GM12875 (cell line): Measurements from ENCODE around the gene SCAMP3.
"Not testable (repeated sequence)": the region's sequence is repeated elsewhere in the genome, so short reads cannot be mapped to it uniquely, and the experiment has no call there.

Experiments used
- H3K4me3 ChIP-seq: one replicate; pipeline ENCODE4 v1.5.1; 2011; ENCODE audit warnings: low read depth, low read length, control low read depth
- TF ChIP-seq, protein P1 (sequence below): IDR thresholded peaks from 2 replicates; pipeline ENCODE4 v1.5.1; 2011; ENCODE audit warnings: low read depth, mild to moderate bottlenecking, control low read depth, inconsistent platforms, low read length, moderate library complexity, borderline replicate concordance; ENCODE audit not compliant: insufficient read depth

The SCAMP3 gene

DNA sequence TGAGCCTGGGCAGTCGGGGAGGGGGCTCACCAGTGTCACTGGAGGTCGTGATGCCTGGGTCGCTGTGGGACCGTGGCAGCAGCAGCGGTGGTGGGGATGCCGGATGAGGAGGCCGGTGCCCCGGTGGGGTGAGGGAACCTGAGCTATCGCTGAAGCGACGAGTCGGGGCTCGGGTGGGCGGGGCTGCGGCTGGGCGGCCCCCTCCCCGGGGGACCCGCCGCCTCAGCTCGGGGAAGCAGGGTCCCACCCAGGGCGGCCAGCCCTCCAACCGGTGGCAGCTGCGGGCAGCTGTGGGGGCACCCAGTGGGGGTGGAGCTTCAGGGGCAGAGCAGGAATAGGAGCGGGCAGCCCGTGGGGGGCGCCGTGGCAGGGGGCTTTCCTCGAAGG is 11.9 kb downstream of the SCAMP3 start:
- TF ChIP-seq, protein P1, sequence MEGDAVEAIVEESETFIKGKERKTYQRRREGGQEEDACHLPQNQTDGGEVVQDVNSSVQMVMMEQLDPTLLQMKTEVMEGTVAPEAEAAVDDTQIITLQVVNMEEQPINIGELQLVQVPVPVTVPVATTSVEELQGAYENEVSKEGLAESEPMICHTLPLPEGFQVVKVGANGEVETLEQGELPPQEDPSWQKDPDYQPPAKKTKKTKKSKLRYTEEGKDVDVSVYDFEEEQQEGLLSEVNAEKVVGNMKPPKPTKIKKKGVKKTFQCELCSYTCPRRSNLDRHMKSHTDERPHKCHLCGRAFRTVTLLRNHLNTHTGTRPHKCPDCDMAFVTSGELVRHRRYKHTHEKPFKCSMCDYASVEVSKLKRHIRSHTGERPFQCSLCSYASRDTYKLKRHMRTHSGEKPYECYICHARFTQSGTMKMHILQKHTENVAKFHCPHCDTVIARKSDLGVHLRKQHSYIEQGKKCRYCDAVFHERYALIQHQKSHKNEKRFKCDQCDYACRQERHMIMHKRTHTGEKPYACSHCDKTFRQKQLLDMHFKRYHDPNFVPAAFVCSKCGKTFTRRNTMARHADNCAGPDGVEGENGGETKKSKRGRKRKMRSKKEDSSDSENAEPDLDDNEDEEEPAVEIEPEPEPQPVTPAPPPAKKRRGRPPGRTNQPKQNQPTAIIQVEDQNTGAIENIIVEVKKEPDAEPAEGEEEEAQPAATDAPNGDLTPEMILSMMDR, result no peak
- peak overlapping the region; percentile 73 for H3K4me3 ChIP-seq

DNA sequence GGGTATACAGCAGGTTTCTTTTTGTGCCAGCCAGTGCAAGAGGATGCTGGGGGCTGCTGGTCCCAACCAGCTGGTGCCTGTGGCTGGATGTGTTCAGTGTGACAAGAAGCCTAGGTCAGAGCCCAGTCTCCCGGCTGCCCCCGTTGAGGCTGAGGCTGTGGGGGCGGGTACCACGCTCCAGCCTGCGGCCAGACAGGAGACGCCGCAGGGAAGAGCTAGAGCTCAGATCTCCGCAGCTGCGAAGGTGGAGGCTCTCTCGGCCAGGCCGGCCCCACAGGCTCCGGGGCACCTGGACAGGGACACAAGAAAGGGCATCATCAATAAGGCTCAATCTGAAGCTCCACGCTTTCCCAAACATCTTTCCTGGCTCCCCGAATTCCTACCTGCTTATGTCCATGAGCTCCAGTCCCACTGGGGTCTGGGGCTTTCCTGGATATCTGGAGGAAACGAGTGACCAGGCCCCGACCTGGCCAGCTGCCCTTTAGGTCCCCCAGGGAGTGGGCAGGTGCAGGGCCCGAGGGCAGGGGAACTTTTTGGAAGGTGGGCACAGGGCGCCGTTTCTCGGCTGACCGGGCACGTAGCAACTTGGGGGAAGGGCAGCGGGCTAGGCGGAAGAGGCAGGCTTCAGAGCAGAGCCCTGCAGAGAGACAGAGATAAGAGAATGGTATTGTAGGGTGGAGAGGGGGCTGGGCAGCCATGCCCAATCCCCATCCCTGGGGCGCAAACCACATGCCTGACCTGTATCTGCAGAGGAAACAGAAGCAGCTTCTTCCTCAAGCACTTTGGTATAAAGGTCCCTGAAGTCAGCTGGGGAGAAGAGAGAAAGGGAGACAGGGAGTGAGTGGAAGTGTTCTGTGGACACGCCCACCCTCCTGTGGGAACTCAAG is 14.2 kb downstream of the SCAMP3 start:
- TF ChIP-seq, protein P1, result no peak

DNA sequence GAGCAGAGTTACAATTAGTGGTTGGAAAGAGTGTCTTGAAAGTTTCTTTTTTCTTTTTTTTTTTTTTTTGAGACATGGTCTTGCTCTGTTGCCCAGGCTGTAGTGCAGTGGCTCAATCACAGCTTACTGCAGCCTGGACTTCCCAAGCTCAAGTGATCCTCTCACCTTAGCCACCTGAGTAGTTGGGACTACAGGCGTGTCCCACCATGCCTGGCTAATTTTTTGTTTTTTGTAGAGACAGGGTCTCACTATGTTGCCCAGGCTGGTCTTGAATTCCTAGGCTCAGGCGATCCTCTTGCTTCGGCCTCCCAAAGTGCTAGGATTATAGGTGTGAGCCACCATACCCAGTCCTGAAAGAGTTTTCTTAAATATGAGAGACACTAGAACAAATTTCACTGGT is 15.4 kb downstream of the SCAMP3 start:
- not testable (repeated sequence) for H3K4me3 ChIP-seq

More for the DNA sequence above, 14.2 kb downstream of the SCAMP3 start:
- H3K4me3 ChIP-seq, result no peak overlapping the region

DNA sequence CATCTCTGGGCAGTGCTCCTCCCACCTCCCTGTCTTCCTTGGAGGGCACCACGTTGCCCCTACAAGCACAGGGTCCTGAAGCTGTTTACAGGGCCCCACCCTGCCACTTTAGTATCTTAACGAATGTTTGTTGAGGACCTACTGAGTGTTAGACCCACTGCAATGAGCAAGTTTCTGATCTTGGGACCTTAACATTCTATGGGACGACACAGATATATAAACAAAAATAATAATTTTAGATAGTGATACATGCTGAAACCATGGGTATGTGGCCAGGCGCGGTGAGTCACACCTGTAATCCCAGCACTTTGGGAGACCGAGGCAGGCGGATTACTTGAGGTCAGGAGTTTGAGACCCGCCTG is 17.0 kb downstream of the SCAMP3 start:
- TF ChIP-seq, protein P1, result no peak
- H3K4me3 ChIP-seq, result peak overlapping the region; percentile 72

DNA sequence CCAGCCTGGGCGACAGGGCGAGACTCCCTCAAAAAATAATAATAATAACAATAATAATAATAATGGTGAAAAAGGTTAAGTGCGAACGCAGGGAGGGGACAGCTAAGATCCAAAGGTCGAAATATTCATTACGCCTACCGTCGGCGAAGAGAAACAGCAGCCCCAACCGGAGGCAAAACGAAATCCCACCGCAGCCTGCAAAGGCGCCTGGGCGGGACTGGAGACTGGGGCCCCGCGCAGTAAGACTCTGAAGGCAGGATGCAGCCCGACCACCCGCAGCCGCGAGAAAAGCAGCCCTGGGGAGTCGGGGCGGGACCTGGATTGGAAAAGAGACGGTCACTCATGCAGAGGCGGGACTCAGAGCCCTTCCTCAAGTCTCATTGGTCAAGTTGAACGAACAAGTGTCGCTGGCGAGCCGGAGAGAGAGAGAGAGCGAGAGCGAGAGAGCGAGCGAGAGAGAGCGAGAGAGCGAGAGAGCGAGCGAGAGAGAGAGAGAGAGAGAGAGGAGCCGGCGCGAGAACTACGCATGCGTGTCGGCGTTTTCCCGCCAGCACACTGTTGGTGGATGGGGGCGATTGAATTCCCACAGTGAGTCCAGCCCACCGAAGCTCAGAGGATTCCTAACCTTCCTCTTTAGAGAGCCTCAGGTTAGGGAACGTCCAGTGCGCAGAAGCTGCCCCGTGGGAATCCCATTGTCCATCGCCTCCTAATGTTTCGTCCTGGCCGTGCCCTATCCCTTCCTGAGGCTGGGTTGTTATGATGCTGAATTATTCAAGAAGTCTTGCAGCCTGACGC is 17.6 kb downstream of the SCAMP3 start:
- peak overlapping the region; percentile 72 for H3K4me3 ChIP-seq
- TF ChIP-seq, protein P1, result peak; percentile 21; the same call in 1 of the 2 replicates

DNA sequence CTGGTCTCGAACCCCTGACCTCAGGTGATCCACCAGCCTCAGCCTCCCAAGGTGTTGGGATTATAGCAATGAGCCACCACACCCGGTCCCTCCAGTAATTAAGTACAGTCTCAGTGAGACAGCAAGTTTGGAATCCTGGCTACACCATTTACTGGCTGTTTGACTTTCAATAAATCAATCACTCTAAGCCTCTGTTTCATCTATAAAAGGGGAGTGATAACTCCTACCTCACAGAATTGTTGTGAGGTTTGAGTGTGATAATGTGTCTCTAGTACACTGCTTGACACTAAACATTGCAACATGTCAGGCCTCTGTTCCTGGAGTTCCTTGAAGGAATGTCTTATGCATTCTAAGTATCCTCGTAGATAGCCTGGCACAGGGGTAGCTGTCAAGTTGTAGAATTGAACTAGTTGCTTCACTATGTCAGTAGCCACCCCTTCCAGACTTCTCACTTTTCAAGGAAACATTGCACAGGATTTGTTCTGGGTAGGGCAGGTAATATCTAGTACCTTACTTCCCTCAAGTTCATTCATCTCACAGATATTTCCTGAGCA is 19.3 kb downstream of the SCAMP3 start:
- peak overlapping the region; percentile 72 for H3K4me3 ChIP-seq
- TF ChIP-seq, protein P1, result no peak

DNA sequence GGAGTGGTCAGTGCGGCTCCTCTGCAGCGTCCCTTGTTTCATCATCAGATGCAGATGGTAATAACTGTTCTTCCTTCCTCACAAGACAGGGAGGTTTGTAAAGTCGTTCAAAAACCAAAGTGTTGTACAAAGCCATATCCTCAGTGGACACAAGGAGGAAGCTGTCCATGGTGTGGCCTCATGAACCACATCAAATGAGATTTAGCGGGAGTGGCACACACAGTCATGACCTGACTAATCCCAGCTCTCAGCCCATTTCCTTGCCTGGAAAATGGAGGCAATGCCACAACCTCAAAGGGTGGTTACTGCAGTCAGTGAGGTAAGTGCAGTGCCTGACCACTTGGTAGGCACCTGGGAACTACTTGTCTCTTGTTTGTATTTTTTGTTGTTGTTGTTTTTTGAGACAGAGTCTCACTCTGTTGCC is 20.3 kb downstream of the SCAMP3 start:
- TF ChIP-seq, protein P1, result no peak
- no peak overlapping the region for H3K4me3 ChIP-seq
